HCT116 (cell line): Measurements from ENCODE around the gene PTPRJ. TPM values are rescaled to one million over a fixed set of nuclear protein-coding genes. Genes with fewer than 3 reads are reported as not detected.

Experiments
- ATAC-seq: fragments of 200-7000 bp; cut with Tn5 transposase; 2 replicates; pipeline ENCODE4 v1.9.1; 2020; ENCODE audit warnings: mild to moderate bottlenecking, moderate library complexity
- BruUV-seq: library from RNA; stranded (reverse); fragments of 400-500 nt; replicated peaks from 2 replicates; lab custom pipeline; 2021; lab: Mats Ljungman, UMichigan
- CTCF ChIA-PET: fragments of 300-600 bp; sonication (Branson Sonifier 250); formaldehyde crosslinking; loops from one replicate; lab custom pipeline; 2021; ENCODE audit warnings: antibody characterized with exemption; lab: Charles Lee
- POLR2A ChIA-PET: fragments of 300-600, 350-600 bp; sonication (Branson Sonifier 250); formaldehyde crosslinking; loops from one replicate; lab custom pipeline; 2021; ENCODE audit warnings: antibody characterized with exemption; lab: Charles Lee
- RAD21 ChIA-PET, 2 experiments: fragments of 300-600 bp; sonication (Branson Sonifier 250); formaldehyde crosslinking; loops; one replicate each; lab custom pipeline; 2023; ENCODE audit warnings: low total read pairs in 2 of 2; ENCODE audit not compliant: uncharacterized antibody in 2 of 2, unreplicated experiment in 2 of 2, low non-redundant PET in 1 of 2; lab: Charles Lee
- DNase-seq: peaks from one replicate; pipeline ENCODE4 v3.0.0-alpha.2; 2010; ENCODE audit warnings: low read depth, low spot score
- H2AFZ ChIP-seq: fragments of 200-600 bp; shearing (Covaris generic), sonication (generic); 2 replicates; pipeline ENCODE4 v1.6.1; 2017; ENCODE audit warnings: low read depth, mixed run types, mixed read lengths, antibody characterized with exemption, low read length; ENCODE audit not compliant: poor library complexity, severe bottlenecking
- H3K27ac ChIP-seq: 2 replicates; pipeline ENCODE4 v1.5.1; 2012; ENCODE audit warnings: low read depth, low read length
- H3K27me3 ChIP-seq: fragments of 200-600 bp; sonication (generic); 2 replicates; pipeline ENCODE4 v1.6.1; 2016; ENCODE audit warnings: mixed run types, low read length, mixed read lengths; ENCODE audit not compliant: insufficient read depth
- H3K36me3 ChIP-seq, 2 experiments: fragments of 200-500 bp in 1 of 2; fragments of 200-600 bp in 1 of 2; sonication (Bioruptor generic) in 1 of 2; sonication (generic) in 1 of 2; 2 replicates each; pipeline versions ENCODE4 v1.5.1 to v1.6.1; 2014 to 2016; ENCODE audit warnings: low read length in 2 of 2, inconsistent platforms in 1 of 2, mixed read lengths in 1 of 2, mixed run types in 1 of 2; ENCODE audit not compliant: insufficient read depth in 2 of 2, control insufficient read depth in 1 of 2
- H3K4me1 ChIP-seq, 2 experiments: fragments of 200-600 bp in 1 of 2; sonication (generic) in 1 of 2; 2 replicates each; pipeline versions ENCODE4 v1.5.1 to v1.6.1; 2012 to 2017; ENCODE audit warnings: low read length in 2 of 2, inconsistent platforms in 1 of 2, mild to moderate bottlenecking in 1 of 2, mixed read lengths in 1 of 2, mixed run types in 1 of 2, moderate library complexity in 1 of 2; ENCODE audit not compliant: insufficient read depth in 2 of 2, control insufficient read depth in 1 of 2
- H3K4me2 ChIP-seq: fragments of 200-600 bp; sonication (generic); 2 replicates; pipeline ENCODE4 v1.6.1; 2017; ENCODE audit warnings: mixed run types, low read length, mixed read lengths
- H3K4me3 ChIP-seq, 2 experiments: fragments of 200-600 bp in 1 of 2; sonication (generic) in 1 of 2; replicated peaks in 1 of 2; 2 replicates each; pipeline ENCODE4 v1.5.1; 2011 to 2016; ENCODE audit warnings: low read length in 2 of 2, control low read depth in 1 of 2, low read depth in 1 of 2, mild to moderate bottlenecking in 1 of 2, mixed read lengths in 1 of 2, mixed run types in 1 of 2
- H3K79me2 ChIP-seq: fragments of 200-600 bp; sonication (generic); 2 replicates; pipeline ENCODE4 v1.6.1; 2017; ENCODE audit warnings: mild to moderate bottlenecking, mixed run types, low read length, moderate library complexity, mixed read lengths; ENCODE audit not compliant: insufficient read depth
- H3K9ac ChIP-seq: fragments of 200-600 bp; sonication (generic); 2 replicates; pipeline ENCODE4 v1.6.1; 2016; ENCODE audit warnings: low read length, mixed read lengths
- H3K9me2 ChIP-seq: fragments of 200-600 bp; sonication (generic), shearing (Covaris generic); 2 replicates; pipeline ENCODE4 v1.6.1; 2017; ENCODE audit warnings: mixed run types, mild to moderate bottlenecking, moderate library complexity; ENCODE audit not compliant: insufficient read depth
- H3K9me3 ChIP-seq, 2 experiments: fragments of 200-500 bp in 1 of 2; fragments of 200-600 bp in 1 of 2; sonication (Bioruptor generic) in 1 of 2; sonication (generic) in 1 of 2; 2 replicates each; pipeline ENCODE4 v1.6.1; 2014 to 2017; ENCODE audit warnings: low read length in 2 of 2, mixed read lengths in 2 of 2, inconsistent platforms in 1 of 2, low read depth in 1 of 2, mild to moderate bottlenecking in 1 of 2, mixed run types in 1 of 2, moderate library complexity in 1 of 2; ENCODE audit not compliant: control insufficient read depth in 1 of 2, insufficient read depth in 1 of 2
- H4K20me1 ChIP-seq: fragments of 200-600 bp; sonication (generic), shearing (Covaris generic); 2 replicates; pipeline ENCODE4 v1.6.1; 2017; ENCODE audit warnings: mixed run types, mild to moderate bottlenecking, moderate library complexity; ENCODE audit not compliant: insufficient read depth
- CBX3 ChIP-seq: IDR thresholded peaks from 2 replicates; pipeline ENCODE4 v1.6.1; 2012; ENCODE audit warnings: low read depth
- CEBPB ChIP-seq: IDR thresholded peaks from 2 replicates; pipeline ENCODE4 v1.6.1; 2012; ENCODE audit warnings: low read depth
- POLR2A ChIP-seq: IDR thresholded peaks from 2 replicates; pipeline ENCODE4 v1.7.0; 2011; ENCODE audit warnings: borderline replicate concordance; ENCODE audit not compliant: insufficient read depth, insufficient read length; ENCODE audit errors: extremely low read depth
- SP1 ChIP-seq: IDR thresholded peaks from 2 replicates; pipeline ENCODE4 v1.6.1; 2012; ENCODE audit warnings: low read depth
- TCF7L2 ChIP-seq: IDR thresholded peaks from 2 replicates; pipeline ENCODE4 v1.7.0; 2011; ENCODE audit warnings: borderline replicate concordance, inconsistent platforms; ENCODE audit not compliant: insufficient read depth, insufficient read length; ENCODE audit errors: extremely low read depth
- ZNF274 ChIP-seq: fragments of 200-500 bp; sonication (Bioruptor generic); IDR thresholded peaks from 2 replicates; pipeline ENCODE4 v1.6.1; 2014; ENCODE audit warnings: mild to moderate bottlenecking, low read depth, low read length, inconsistent platforms
- intact Hi-C: fragments of 100-400 bp; cut with micrococcal nuclease; formaldehyde crosslinking; loops from 2 replicates; pipeline ENCODE4 v1.10.0; 2022
- total RNA-seq: library from RNA; stranded (reverse); gene quantifications from one replicate; pipeline ENCODE4 v1.2.1, GENCODE V29; 2021; ENCODE audit not compliant: unreplicated experiment
- TF ChIP-seq, protein P1 (sequence below): IDR thresholded peaks from 2 replicates; pipeline ENCODE4 v1.6.1; 2012; ENCODE audit warnings: low read depth
- TF ChIP-seq, protein P2 (sequence below), 3 experiments: fragments of 200-600 bp in 1 of 3; sonication (generic) in 1 of 3; IDR thresholded peaks in 2 of 3; conservative IDR thresholded peaks in 1 of 3; 2 replicates each; pipeline ENCODE4 v1.5.1; 2012 to 2017; ENCODE audit warnings: low read depth in 2 of 3, low read length in 2 of 3, antibody characterized with exemption in 1 of 3, borderline replicate concordance in 1 of 3, control low read depth in 1 of 3, mild to moderate bottlenecking in 1 of 3, mixed read lengths in 1 of 3, mixed run types in 1 of 3, moderate library complexity in 1 of 3; ENCODE audit not compliant: insufficient read depth in 1 of 3

The PTPRJ gene
- total RNA-seq, 1 experiment from 2014 or later = 19.1 TPM

GRCh38 chr11:48168815-48169214 is 188.5 kb downstream of the PTPRJ start:
- H3K4me3 ChIP-seq = no peak overlapping the region
- CTCF ChIA-PET = no interaction called here
- DNase-seq (no peak), ATAC-seq (no peak)
- no peak overlapping the region for H3K4me2 ChIP-seq
- intact Hi-C loops = no loop called here
- no peak overlapping the region for H2AFZ ChIP-seq
- H3K27ac ChIP-seq = no peak overlapping the region
- POLR2A ChIA-PET = no interaction called here
- RAD21 ChIA-PET = no interaction called here
- no peaks in the 10 kb centered on the region for H3K27me3 ChIP-seq
- TF ChIP-seq, protein P1, sequence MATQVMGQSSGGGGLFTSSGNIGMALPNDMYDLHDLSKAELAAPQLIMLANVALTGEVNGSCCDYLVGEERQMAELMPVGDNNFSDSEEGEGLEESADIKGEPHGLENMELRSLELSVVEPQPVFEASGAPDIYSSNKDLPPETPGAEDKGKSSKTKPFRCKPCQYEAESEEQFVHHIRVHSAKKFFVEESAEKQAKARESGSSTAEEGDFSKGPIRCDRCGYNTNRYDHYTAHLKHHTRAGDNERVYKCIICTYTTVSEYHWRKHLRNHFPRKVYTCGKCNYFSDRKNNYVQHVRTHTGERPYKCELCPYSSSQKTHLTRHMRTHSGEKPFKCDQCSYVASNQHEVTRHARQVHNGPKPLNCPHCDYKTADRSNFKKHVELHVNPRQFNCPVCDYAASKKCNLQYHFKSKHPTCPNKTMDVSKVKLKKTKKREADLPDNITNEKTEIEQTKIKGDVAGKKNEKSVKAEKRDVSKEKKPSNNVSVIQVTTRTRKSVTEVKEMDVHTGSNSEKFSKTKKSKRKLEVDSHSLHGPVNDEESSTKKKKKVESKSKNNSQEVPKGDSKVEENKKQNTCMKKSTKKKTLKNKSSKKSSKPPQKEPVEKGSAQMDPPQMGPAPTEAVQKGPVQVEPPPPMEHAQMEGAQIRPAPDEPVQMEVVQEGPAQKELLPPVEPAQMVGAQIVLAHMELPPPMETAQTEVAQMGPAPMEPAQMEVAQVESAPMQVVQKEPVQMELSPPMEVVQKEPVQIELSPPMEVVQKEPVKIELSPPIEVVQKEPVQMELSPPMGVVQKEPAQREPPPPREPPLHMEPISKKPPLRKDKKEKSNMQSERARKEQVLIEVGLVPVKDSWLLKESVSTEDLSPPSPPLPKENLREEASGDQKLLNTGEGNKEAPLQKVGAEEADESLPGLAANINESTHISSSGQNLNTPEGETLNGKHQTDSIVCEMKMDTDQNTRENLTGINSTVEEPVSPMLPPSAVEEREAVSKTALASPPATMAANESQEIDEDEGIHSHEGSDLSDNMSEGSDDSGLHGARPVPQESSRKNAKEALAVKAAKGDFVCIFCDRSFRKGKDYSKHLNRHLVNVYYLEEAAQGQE = no peak
- no peak for TF ChIP-seq CBX3
- no peak for TF ChIP-seq TCF7L2
- TF ChIP-seq CEBPB = no peak
- TF ChIP-seq ZNF274 = no peak
- TF ChIP-seq, protein P2, sequence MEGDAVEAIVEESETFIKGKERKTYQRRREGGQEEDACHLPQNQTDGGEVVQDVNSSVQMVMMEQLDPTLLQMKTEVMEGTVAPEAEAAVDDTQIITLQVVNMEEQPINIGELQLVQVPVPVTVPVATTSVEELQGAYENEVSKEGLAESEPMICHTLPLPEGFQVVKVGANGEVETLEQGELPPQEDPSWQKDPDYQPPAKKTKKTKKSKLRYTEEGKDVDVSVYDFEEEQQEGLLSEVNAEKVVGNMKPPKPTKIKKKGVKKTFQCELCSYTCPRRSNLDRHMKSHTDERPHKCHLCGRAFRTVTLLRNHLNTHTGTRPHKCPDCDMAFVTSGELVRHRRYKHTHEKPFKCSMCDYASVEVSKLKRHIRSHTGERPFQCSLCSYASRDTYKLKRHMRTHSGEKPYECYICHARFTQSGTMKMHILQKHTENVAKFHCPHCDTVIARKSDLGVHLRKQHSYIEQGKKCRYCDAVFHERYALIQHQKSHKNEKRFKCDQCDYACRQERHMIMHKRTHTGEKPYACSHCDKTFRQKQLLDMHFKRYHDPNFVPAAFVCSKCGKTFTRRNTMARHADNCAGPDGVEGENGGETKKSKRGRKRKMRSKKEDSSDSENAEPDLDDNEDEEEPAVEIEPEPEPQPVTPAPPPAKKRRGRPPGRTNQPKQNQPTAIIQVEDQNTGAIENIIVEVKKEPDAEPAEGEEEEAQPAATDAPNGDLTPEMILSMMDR (IDR thresholded peaks at IDR 0.05 in 2 of 3, conservative IDR thresholded peaks at IDR 0.05 in 1 of 3; ENCODE audit: borderline replicate concordance in 1 of 3, insufficient read depth in 1 of 3, low read depth in 2 of 3, low read length in 2 of 3) = no peak
- TF ChIP-seq SP1 = no peak
- no peak for TF ChIP-seq POLR2A
- no TSS peak for BruUV-seq
- H3K9me2 ChIP-seq = no peaks in the 10 kb centered on the region
- no peaks in the 10 kb centered on the region for H3K9me3 ChIP-seq
- H3K4me1 ChIP-seq = no peaks in the 10 kb centered on the region
- no peaks in the 10 kb centered on the region for H3K36me3 ChIP-seq
- no peaks in the 10 kb centered on the region for H3K79me2 ChIP-seq
- no peak overlapping the region for H3K9ac ChIP-seq
- H4K20me1 ChIP-seq = no peaks in the 10 kb centered on the region
